Measurements from ENCODE around the gene SCD. TPM values are rescaled to one million over a fixed set of nuclear protein-coding genes. Genes with fewer than 3 reads are reported as not detected.

SCD gene
- total RNA-seq, 1 donor from 2014 or later, result 276 TPM

DNA sequence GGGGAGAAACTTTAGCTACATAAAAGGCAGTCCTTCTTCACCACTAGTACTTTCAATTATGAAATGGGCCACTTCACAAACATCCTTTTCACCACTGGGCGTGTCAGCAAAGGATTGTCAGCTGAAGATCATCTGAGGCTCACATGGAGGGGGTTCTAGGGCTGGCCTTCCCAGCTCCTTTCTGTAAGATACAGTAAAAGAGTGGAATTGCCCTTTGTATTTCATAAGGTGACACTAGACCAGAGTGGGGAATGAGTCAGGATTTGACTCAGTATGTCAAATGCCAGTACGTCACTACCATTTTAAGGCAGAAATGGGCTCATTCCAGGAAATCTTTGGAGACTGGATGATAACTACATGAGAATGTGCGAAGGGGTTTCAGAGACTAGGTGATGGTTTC lies 39.3 kb upstream of the SCD start:
- H3K27ac ChIP-seq, result no peak overlapping the region
- H3K4me3 ChIP-seq, result no peak overlapping the region
- no peaks in the 10 kb centered on the region for H3K36me3 ChIP-seq
- intact Hi-C loops (cut with DNase I), result no loop called here
- ATAC-seq (peak; percentile 46), DNase-seq (no peak)
- TF ChIP-seq, protein P1, sequence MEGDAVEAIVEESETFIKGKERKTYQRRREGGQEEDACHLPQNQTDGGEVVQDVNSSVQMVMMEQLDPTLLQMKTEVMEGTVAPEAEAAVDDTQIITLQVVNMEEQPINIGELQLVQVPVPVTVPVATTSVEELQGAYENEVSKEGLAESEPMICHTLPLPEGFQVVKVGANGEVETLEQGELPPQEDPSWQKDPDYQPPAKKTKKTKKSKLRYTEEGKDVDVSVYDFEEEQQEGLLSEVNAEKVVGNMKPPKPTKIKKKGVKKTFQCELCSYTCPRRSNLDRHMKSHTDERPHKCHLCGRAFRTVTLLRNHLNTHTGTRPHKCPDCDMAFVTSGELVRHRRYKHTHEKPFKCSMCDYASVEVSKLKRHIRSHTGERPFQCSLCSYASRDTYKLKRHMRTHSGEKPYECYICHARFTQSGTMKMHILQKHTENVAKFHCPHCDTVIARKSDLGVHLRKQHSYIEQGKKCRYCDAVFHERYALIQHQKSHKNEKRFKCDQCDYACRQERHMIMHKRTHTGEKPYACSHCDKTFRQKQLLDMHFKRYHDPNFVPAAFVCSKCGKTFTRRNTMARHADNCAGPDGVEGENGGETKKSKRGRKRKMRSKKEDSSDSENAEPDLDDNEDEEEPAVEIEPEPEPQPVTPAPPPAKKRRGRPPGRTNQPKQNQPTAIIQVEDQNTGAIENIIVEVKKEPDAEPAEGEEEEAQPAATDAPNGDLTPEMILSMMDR (IDR thresholded peaks at IDR 0.05), result no peak
- peaks cover 7% of the 10 kb centered on the region for H3K27me3 ChIP-seq
- no peaks in the 10 kb centered on the region for H3K9me3 ChIP-seq
- H3K4me1 ChIP-seq, result no peaks in the 10 kb centered on the region

DNA sequence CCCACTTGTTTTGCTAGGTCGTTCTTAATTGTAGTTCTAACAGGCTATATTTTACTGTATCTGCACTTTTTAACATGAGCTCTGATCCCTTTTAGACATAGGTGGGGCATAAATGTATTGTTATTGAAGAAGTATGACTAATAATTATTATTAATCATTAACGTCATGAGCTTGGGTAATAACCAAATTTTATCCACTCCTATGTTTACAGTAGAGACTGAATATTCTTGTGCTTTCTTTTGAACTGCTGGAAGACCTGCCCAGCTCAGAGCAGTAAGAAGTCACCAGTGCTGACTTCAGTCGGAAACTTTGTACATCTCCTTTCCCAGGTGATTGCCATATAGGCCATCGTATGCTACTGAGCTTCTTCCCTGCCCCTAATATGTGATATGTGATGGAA lies 35.7 kb upstream of the SCD start:
- no peaks in the 10 kb centered on the region for H3K4me1 ChIP-seq
- intact Hi-C loops (cut with DNase I), result no loop called here
- TF ChIP-seq, protein P1 (IDR thresholded peaks at IDR 0.05), result no peak
- H3K4me3 ChIP-seq, result no peak overlapping the region
- ATAC-seq (no peak), DNase-seq (no peak)
- H3K36me3 ChIP-seq, result no peaks in the 10 kb centered on the region
- peaks cover 7% of the 10 kb centered on the region for H3K27me3 ChIP-seq
- H3K27ac ChIP-seq, result no peak overlapping the region
- no peaks in the 10 kb centered on the region for H3K9me3 ChIP-seq

DNA sequence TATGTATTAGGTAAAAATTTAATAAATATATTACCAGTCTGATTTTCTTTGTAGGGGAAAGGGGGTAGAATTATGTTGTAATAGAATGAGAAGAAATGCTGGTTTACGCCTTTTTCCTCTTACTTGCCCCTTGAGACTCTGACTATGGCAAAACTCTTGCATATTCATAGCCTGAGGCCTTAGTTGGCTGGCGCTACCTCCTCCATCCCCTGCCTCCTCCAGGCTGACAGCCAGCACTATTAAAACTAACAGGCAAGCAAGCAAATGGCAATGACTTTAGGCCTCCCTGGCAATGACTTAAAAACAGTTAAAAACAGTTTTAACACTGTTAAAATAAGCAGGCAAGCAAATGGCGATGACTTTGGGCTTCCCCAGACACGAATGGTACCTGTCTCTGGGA lies 31.4 kb upstream of the SCD start:
- no peaks in the 10 kb centered on the region for H3K36me3 ChIP-seq
- no peaks in the 10 kb centered on the region for H3K9me3 ChIP-seq
- intact Hi-C loops (cut with DNase I), result no loop called here
- no peaks in the 10 kb centered on the region for H3K4me1 ChIP-seq
- ATAC-seq (no peak), DNase-seq (no peak)
- H3K27me3 ChIP-seq, result peaks cover 18% of the 10 kb centered on the region
- H3K4me3 ChIP-seq, result no peak overlapping the region
- H3K27ac ChIP-seq, result no peak overlapping the region
- TF ChIP-seq, protein P1 (IDR thresholded peaks at IDR 0.05), result no peak

DNA sequence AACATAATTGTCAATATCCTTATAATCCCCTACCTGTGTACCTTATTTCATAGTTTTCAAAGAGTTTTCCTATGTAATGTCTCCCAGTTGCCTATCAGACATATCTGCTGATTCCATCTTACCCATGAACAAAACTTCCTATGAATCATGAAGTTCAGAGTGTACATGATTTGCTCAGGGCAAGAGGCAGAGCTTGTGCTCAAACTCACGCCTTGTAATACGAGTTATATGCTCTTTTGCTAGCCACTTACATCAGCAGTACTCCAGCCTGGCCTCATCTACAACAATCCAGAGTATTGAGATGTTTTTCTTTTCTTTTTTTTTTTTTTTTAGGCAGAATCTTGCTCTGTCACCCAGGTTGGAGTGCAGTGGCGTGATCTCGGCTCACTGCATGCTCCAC lies 28.8 kb upstream of the SCD start:
- H3K36me3 ChIP-seq, result no peaks in the 10 kb centered on the region
- DNase-seq, result no peak
- H3K4me1 ChIP-seq, result no peaks in the 10 kb centered on the region
- TF ChIP-seq, protein P1 (IDR thresholded peaks at IDR 0.05), result no peak
- H3K27me3 ChIP-seq, result peaks cover 14% of the 10 kb centered on the region
- no peak overlapping the region for H3K4me3 ChIP-seq
- ATAC-seq, result no peak
- H3K9me3 ChIP-seq, result no peaks in the 10 kb centered on the region
- H3K27ac ChIP-seq, result no peak overlapping the region
- intact Hi-C loops (cut with DNase I), result no loop called here

DNA sequence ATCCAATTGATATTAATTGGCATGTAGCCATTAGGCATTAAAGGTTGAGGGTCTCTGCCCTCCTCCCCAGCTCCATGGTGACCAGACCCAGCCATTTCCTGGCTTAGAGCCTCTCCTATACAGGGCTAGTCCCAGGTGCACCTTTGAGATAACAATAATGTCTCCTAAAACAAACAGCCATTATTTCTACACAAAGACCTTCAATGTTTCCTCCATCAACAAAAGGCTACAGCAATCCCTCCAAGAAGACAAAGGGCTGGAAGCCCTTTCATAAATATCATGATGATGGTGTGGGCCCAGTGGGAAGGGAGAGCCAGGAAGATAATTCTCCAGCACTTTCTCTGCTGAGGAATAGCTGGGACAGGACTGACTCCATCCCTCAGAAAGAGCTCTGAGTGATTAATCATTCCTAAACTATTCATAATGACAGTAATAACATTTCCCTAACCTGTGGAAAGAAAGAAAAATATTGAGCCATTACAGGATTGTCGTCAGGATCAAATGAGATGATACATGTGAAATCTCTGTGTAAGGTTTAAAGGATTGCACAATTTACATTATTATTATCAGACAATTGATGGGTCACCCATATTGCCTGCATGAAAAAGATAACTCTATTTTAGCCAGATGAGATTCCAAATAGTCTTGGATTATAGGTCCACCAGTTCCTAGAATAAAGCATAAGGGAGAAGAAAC lies 27.2 kb upstream of the SCD start:
- H3K4me3 ChIP-seq, result no peak overlapping the region
- no peaks in the 10 kb centered on the region for H3K4me1 ChIP-seq
- peaks cover 14% of the 10 kb centered on the region for H3K27me3 ChIP-seq
- no peak overlapping the region for H3K27ac ChIP-seq
- ATAC-seq (no peak), DNase-seq (no peak)
- H3K36me3 ChIP-seq, result no peaks in the 10 kb centered on the region
- TF ChIP-seq, protein P1 (IDR thresholded peaks at IDR 0.05), result no peak
- intact Hi-C loops (cut with DNase I), result no loop called here
- H3K9me3 ChIP-seq, result no peaks in the 10 kb centered on the region

DNA sequence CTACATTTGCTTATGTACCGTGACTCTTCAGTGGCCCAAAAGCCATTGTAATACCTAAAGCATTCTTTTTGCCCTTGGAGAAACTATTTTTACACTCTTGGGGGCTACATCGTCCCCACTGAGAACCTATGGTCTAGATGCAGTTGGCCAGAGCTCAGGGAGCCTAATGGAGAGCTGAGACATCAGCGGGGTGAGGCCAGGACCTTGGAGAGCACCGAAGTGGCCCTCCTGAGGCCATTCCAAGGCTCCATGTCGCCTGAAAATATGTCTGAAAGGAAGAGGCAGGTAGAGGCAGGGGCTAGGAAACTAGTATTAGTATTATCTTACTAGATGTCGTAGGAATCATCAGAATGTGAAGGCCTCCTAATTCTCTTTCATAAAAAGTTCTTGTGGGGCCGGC lies 21.9 kb upstream of the SCD start:
- H3K9me3 ChIP-seq, result no peaks in the 10 kb centered on the region
- TF ChIP-seq, protein P1 (IDR thresholded peaks at IDR 0.05), result no peak
- no peaks in the 10 kb centered on the region for H3K4me1 ChIP-seq
- H3K27me3 ChIP-seq, result no peaks in the 10 kb centered on the region
- H3K4me3 ChIP-seq, result no peak overlapping the region
- ATAC-seq, result no peak
- intact Hi-C loops (cut with DNase I), result no loop called here
- H3K27ac ChIP-seq, result no peak overlapping the region
- no peak for DNase-seq
- H3K36me3 ChIP-seq, result no peaks in the 10 kb centered on the region

Data from upper lobe of right lung (tissue), 1 donor.